H1 (cell line): ENCODE measurements around the gene C5orf15. TPM values are rescaled to one million over a fixed set of nuclear protein-coding genes. Genes with fewer than 3 reads are reported as not detected.

Experiments
- CTCF ChIA-PET: fragments of 300-600 bp; sonication (Branson Sonifier 250); formaldehyde crosslinking; loops from one replicate; lab custom pipeline; 2021; ENCODE audit not compliant: partially characterized antibody; lab: Charles Lee
- POLR2A ChIA-PET: fragments of 300-600 bp; sonication (Branson Sonifier 250); formaldehyde crosslinking; loops from one replicate; lab custom pipeline; 2021; ENCODE audit warnings: inconsistent platforms; ENCODE audit not compliant: partially characterized antibody; lab: Charles Lee
- DNase-seq, 2 experiments: peaks; one replicate each; pipeline versions ENCODE4 v3.0.0 to v3.0.0-alpha.2; 2010 to 2022; ENCODE audit warnings: low spot score in 2 of 2, low read depth in 1 of 2, mixed read lengths in 1 of 2
- FAIRE-seq: peaks from 2 replicates; lab custom pipeline; 2011; peaks lifted over from hg19 to GRCh38; lab: Jason Lieb, UNC
- H2AFZ ChIP-seq: 2 replicates; pipeline ENCODE4 v1.8.1; 2012; ENCODE audit warnings: low read length, inconsistent platforms
- H2AK5ac ChIP-seq: 2 replicates; pipeline ENCODE4 v1.6.1; 2013; ENCODE audit warnings: low read depth, low read length
- H2BK120ac ChIP-seq: replicated peaks from 2 replicates; pipeline ENCODE3; 2013; ENCODE audit warnings: low read depth, low read length, inconsistent platforms
- H2BK12ac ChIP-seq: 2 replicates; pipeline ENCODE4 v1.6.1; 2013; ENCODE audit warnings: low read depth, low read length
- H2BK15ac ChIP-seq: 2 replicates; pipeline ENCODE4 v1.6.1; 2013; ENCODE audit warnings: low read length
- H2BK20ac ChIP-seq: 2 replicates; pipeline ENCODE4 v1.6.1; 2013; ENCODE audit warnings: low read length
- H2BK5ac ChIP-seq: 2 replicates; pipeline ENCODE4 v1.6.1; 2013; ENCODE audit warnings: low read depth, low read length
- H3K14ac ChIP-seq: 2 replicates; pipeline ENCODE4 v1.6.1; 2013; ENCODE audit warnings: inconsistent platforms; ENCODE audit not compliant: insufficient read length
- H3K18ac ChIP-seq: 2 replicates; pipeline ENCODE4 v1.6.1; 2013; ENCODE audit warnings: low read length; ENCODE audit errors: extremely low read depth
- H3K23ac ChIP-seq: 2 replicates; pipeline ENCODE4 v1.6.1; 2013; ENCODE audit warnings: inconsistent platforms; ENCODE audit not compliant: insufficient read length
- H3K23me2 ChIP-seq: 2 replicates; pipeline ENCODE4 v1.6.1; 2013; ENCODE audit warnings: low read depth, low read length
- H3K27ac ChIP-seq: 2 replicates; pipeline ENCODE4 v1.6.1; 2011; ENCODE audit warnings: low read depth, low read length, inconsistent platforms
- H3K27me3 ChIP-seq, 4 experiments: replicated peaks in 1 of 4; 1 replicate in 1 of 4; 2 replicates in 3 of 4; pipeline versions ENCODE4 v1.6.1 to v1.8.1; 2011 to 2013; ENCODE audit warnings: low read length in 3 of 4, mild to moderate bottlenecking in 3 of 4, inconsistent platforms in 2 of 4, mixed read lengths in 2 of 4, moderate library complexity in 1 of 4; ENCODE audit not compliant: control insufficient read depth in 3 of 4, insufficient read depth in 3 of 4; ENCODE audit errors: extremely low read depth in 1 of 4
- H3K36me3 ChIP-seq, 4 experiments: 2 replicates each; pipeline versions ENCODE4 v1.6.1 to v1.8.1; 2011 to 2013; ENCODE audit warnings: mild to moderate bottlenecking in 4 of 4, low read length in 3 of 4, moderate library complexity in 2 of 4, control low read depth in 1 of 4, inconsistent platforms in 1 of 4; ENCODE audit not compliant: insufficient read depth in 4 of 4, control insufficient read depth in 2 of 4
- H3K4ac ChIP-seq: replicated peaks from 2 replicates; pipeline ENCODE3; 2013; ENCODE audit warnings: low read length, low read depth, mixed read lengths, inconsistent platforms; ENCODE audit not compliant: insufficient read length
- H3K4me1 ChIP-seq, 4 experiments: replicated peaks in 1 of 4; 1 replicate in 1 of 4; 2 replicates in 3 of 4; pipeline versions ENCODE4 v1.6.1 to v1.8.1; 2011 to 2013; ENCODE audit warnings: low read length in 3 of 4, inconsistent platforms in 2 of 4, mixed read lengths in 1 of 4; ENCODE audit not compliant: insufficient read depth in 4 of 4, control insufficient read depth in 3 of 4
- H3K4me2 ChIP-seq, 2 experiments: 2 replicates each; pipeline versions ENCODE4 v1.6.1 to v1.8.1; 2011 to 2013; ENCODE audit warnings: low read depth in 2 of 2, low read length in 2 of 2, control low read depth in 1 of 2, inconsistent platforms in 1 of 2, mild to moderate bottlenecking in 1 of 2; ENCODE audit not compliant: insufficient read depth in 1 of 2
- H3K4me3 ChIP-seq, 4 experiments: fragments of 200-600, 300-600 bp in 1 of 4; sonication (generic), shearing (Covaris generic), sonication (Bioruptor Twin) in 1 of 4; 2 replicates each; pipeline versions ENCODE4 v1.5.1 to v1.8.1; 2011 to 2016; ENCODE audit warnings: low read length in 4 of 4, low read depth in 3 of 4, control low read depth in 2 of 4, inconsistent platforms in 2 of 4, mild to moderate bottlenecking in 2 of 4, mixed read lengths in 1 of 4, moderate library complexity in 1 of 4; ENCODE audit not compliant: insufficient read depth in 2 of 4; ENCODE audit errors: extremely low read depth in 1 of 4
- H3K56ac ChIP-seq: replicated peaks from 2 replicates; pipeline ENCODE3; 2013; ENCODE audit warnings: low read depth, mild to moderate bottlenecking, mixed read lengths, low read length, inconsistent platforms; ENCODE audit not compliant: insufficient read length
- H3K79me1 ChIP-seq: 2 replicates; pipeline ENCODE4 v1.6.1; 2013; ENCODE audit warnings: low read depth, low read length, control low read depth
- H3K79me2 ChIP-seq, 2 experiments: 2 replicates each; pipeline versions ENCODE4 v1.6.1 to v1.8.1; 2012 to 2013; ENCODE audit warnings: low read length in 2 of 2, mild to moderate bottlenecking in 2 of 2, inconsistent platforms in 1 of 2; ENCODE audit not compliant: insufficient read depth in 2 of 2, control insufficient read depth in 1 of 2
- H3K9ac ChIP-seq, 4 experiments: replicated peaks in 1 of 4; 1 replicate in 1 of 4; 2 replicates in 3 of 4; pipeline versions ENCODE4 v1.6.1 to v1.8.1; 2011 to 2013; ENCODE audit warnings: low read depth in 3 of 4, low read length in 3 of 4, control low read depth in 2 of 4, mild to moderate bottlenecking in 2 of 4, moderate library complexity in 2 of 4, inconsistent platforms in 1 of 4; ENCODE audit errors: extremely low read depth in 1 of 4
- H3K9me3 ChIP-seq, 2 experiments: 2 replicates each; pipeline versions ENCODE4 v1.6.1 to v1.8.1; 2012 to 2013; ENCODE audit warnings: mild to moderate bottlenecking in 2 of 2, moderate library complexity in 2 of 2, control low read depth in 1 of 2, inconsistent platforms in 1 of 2, low read depth in 1 of 2, low read length in 1 of 2, mixed read lengths in 1 of 2; ENCODE audit not compliant: insufficient read depth in 2 of 2
- H4K20me1 ChIP-seq, 2 experiments: replicated peaks in 1 of 2; 2 replicates each; pipeline versions ENCODE3 to v1.8.1; 2011 to 2013; ENCODE audit warnings: inconsistent platforms in 2 of 2, low read length in 2 of 2, mild to moderate bottlenecking in 1 of 2; ENCODE audit not compliant: insufficient read depth in 2 of 2, control insufficient read depth in 1 of 2
- H4K5ac ChIP-seq: 2 replicates; pipeline ENCODE4 v1.6.1; 2013; ENCODE audit warnings: low read length, low read depth, mixed read lengths, inconsistent platforms; ENCODE audit not compliant: insufficient read length
- H4K8ac ChIP-seq: 2 replicates; pipeline ENCODE4 v1.8.0; 2013; ENCODE audit warnings: mild to moderate bottlenecking, moderate library complexity, low read length, inconsistent platforms; ENCODE audit not compliant: insufficient read depth; ENCODE audit errors: extremely low read depth
- H4K91ac ChIP-seq: replicated peaks from 2 replicates; pipeline ENCODE3; 2013; ENCODE audit warnings: low read length, mixed read lengths, inconsistent platforms; ENCODE audit not compliant: insufficient read length
- ATF2 ChIP-seq: IDR thresholded peaks from 2 replicates; pipeline ENCODE4 v1.6.1; 2012; ENCODE audit warnings: low read length, inconsistent platforms
- CBX8 ChIP-seq: fragments of 300-800, 300-1000 bp; sonication (generic); IDR thresholded peaks from 2 replicates; pipeline ENCODE4 v1.7.1; 2016; ENCODE audit warnings: low read depth, low read length, borderline replicate concordance
- EP300 ChIP-seq, 2 experiments: IDR thresholded peaks; 1 replicate in 1 of 2; 2 replicates in 1 of 2; pipeline ENCODE4 v1.6.1; 2011 to 2012; ENCODE audit warnings: low read depth in 2 of 2, low read length in 2 of 2, mild to moderate bottlenecking in 2 of 2, borderline replicate concordance in 1 of 2, inconsistent platforms in 1 of 2, moderate library complexity in 1 of 2
- MAX ChIP-seq: IDR thresholded peaks from 2 replicates; pipeline ENCODE4 v1.6.1; 2012; ENCODE audit warnings: inconsistent platforms
- RAD21 ChIP-seq, 2 experiments: IDR thresholded peaks in 1 of 2; conservative IDR thresholded peaks in 1 of 2; 2 replicates each; pipeline ENCODE4 v1.6.1; 2011; ENCODE audit warnings: low read depth in 2 of 2, low read length in 2 of 2, improper control_type of control experiment in 1 of 2, inconsistent platforms in 1 of 2, mild to moderate bottlenecking in 1 of 2, moderate library complexity in 1 of 2
- TAF1 ChIP-seq: IDR thresholded peaks from 2 replicates; pipeline ENCODE4 v1.6.1; 2011; ENCODE audit warnings: mild to moderate bottlenecking, low read depth, low read length
- TAF7 ChIP-seq: optimal IDR thresholded peaks from 2 replicates; pipeline ENCODE3; 2011; ENCODE audit warnings: low read depth, mild to moderate bottlenecking, inconsistent platforms, low read length, moderate library complexity, borderline replicate concordance
- TBP ChIP-seq: IDR thresholded peaks from 2 replicates; pipeline ENCODE4 v1.6.1; 2011; ENCODE audit warnings: low read depth, low read length, improper control_type of control experiment
- TEAD4 ChIP-seq: IDR thresholded peaks from 2 replicates; pipeline ENCODE4 v1.6.1; 2012; ENCODE audit warnings: low read depth, low read length, inconsistent platforms, mixed read lengths
- ZNF274 ChIP-seq: IDR thresholded peaks from 2 replicates; pipeline ENCODE4 v1.7.0; 2012; ENCODE audit warnings: low read length, borderline replicate concordance; ENCODE audit errors: extremely low read depth
- WGBS, 2 experiments: shearing (Covaris generic) in 1 of 2; methylation state at CpG; one replicate each; pipeline versions ENCODE4 v1.1.6 to v1.1.7; 2013 to 2015; ENCODE audit warnings: low lambda C conversion rate in 2 of 2, mixed read lengths in 2 of 2, inconsistent platforms in 1 of 2, low coverage in 1 of 2, missing lambda C conversion rate in 1 of 2; ENCODE audit not compliant: insufficient replicate concordance in 2 of 2, insufficient coverage in 1 of 2, insufficient read length in 1 of 2; ENCODE audit errors: extremely low coverage in 1 of 2, missing lambda C conversion rate in 1 of 2; 5-methylcytosine and 5-hydroxymethylcytosine counted together
- polyA plus RNA-seq, 7 experiments: library from polyadenylated mRNA; depleted of rRNA in 3 of 7; stranded (reverse) in 5 of 7; unstranded in 2 of 7; fragments of >200 nt in 5 of 7; fragments of 200-250 nt in 2 of 7; gene quantifications; 1 replicate in 5 of 7; 2 replicates in 1 of 7; 4 replicates in 1 of 7; pipeline versions ENCODE4 v1.2.1 to v1.2.3, GENCODE V29; 2011 to 2013; ENCODE audit warnings: missing spikeins in 2 of 7, mixed read lengths in 2 of 7
- total RNA-seq: library from RNA; stranded (reverse); fragmentation: NEBNext Ultra II Directional; extraction: Animal tissue kit (Norgen Biotek cat#: 25700); gene quantifications from 2 replicates; pipeline ENCODE4 v1.2.1, GENCODE V29; 2021

C5orf15 gene
- total and polyA plus RNA-seq, 2 of the 8 experiments (the other 6 are each of a cell fraction or from before 2014, with no cell fraction given), result 31.7 to 39.3 TPM

GRCh38 chr5:133962801-133963476, 5.5 kb downstream of the C5orf15 start:
- H4K8ac ChIP-seq, result no peak overlapping the region
- H2AK5ac ChIP-seq, result no peak overlapping the region
- H3K36me3 ChIP-seq, result peaks cover 0 to 14% (median 2%) of the 10 kb centered on the region in 4 experiments; a peak in 7 of 8 replicates
- H3K18ac ChIP-seq, result no peak overlapping the region
- H2BK120ac ChIP-seq, result no peak overlapping the region
- DNase-seq (no peak), FAIRE-seq (no peak)
- ChIA-PET CTCF (interaction anchor here (0.7 to 1.1 kb wide), 4 partner anchors 16 to 542 kb away, joined by 3 to 4 read pairs (median 3); no protein-coding TSS in a partner anchor), POLR2A (interaction anchor here (0.7 to 1.3 kb wide), 4 partner anchors 8 to 17 kb away, joined by 3 to 6 read pairs (median 3); no protein-coding TSS in a partner anchor)
- H2BK20ac ChIP-seq, result no peak overlapping the region
- H3K4me2 ChIP-seq, result no peak overlapping the region
- peaks cover 0 to 52% of the 10 kb centered on the region in 2 experiments; a peak in 2 of 4 replicates for H3K79me2 ChIP-seq
- no peak overlapping the region for H2BK5ac ChIP-seq
- no peak overlapping the region for H3K4me3 ChIP-seq
- H2AFZ ChIP-seq, result no peak overlapping the region
- H4K20me1 ChIP-seq, result no peaks in the 10 kb centered on the region
- no peak overlapping the region for H3K9ac ChIP-seq
- peaks cover 0 to 3% (median under 1%) of the 10 kb centered on the region in 4 experiments; a peak in 1 of 7 replicates for H3K4me1 ChIP-seq
- no peak overlapping the region for H4K91ac ChIP-seq
- H3K27ac ChIP-seq, result no peak overlapping the region
- 89 to 100% methylated on average over 1 to 2 of the region's 2 CpGs for WGBS, 2 experiments
- H3K23ac ChIP-seq, result no peak overlapping the region
- H2BK12ac ChIP-seq, result no peak overlapping the region
- H3K56ac ChIP-seq, result no peak overlapping the region
- no peaks in the 10 kb centered on the region for H3K9me3 ChIP-seq
- no peak overlapping the region for H2BK15ac ChIP-seq
- peaks cover 4% of the 10 kb centered on the region; the same call in 1 of the 2 replicates for H3K23me2 ChIP-seq
- H3K27me3 ChIP-seq, result no peaks in the 10 kb centered on the region
- no peak overlapping the region for H4K5ac ChIP-seq
- no peak overlapping the region for H3K14ac ChIP-seq
- no peak overlapping the region for H3K4ac ChIP-seq
- H3K79me1 ChIP-seq, result peaks cover 2% of the 10 kb centered on the region
- TF ChIP-seq EP300 (IDR thresholded peaks at IDR 0.05; ENCODE audit: borderline replicate concordance in 1 of 2, low read depth in 2 of 2, low read length in 2 of 2) (no peak), TAF7 (no peak), CBX8 (no peak), RAD21 (IDR thresholded peaks at IDR 0.05 in 1 of 2, conservative IDR thresholded peaks at IDR 0.05 in 1 of 2; ENCODE audit: low read depth in 2 of 2, low read length in 2 of 2) (no peak), TAF1 (no peak), ZNF274 (no peak), MAX (no peak), TEAD4 (no peak), ATF2 (no peak), TBP (no peak)
